ENCODE data around the gene EYS.
"Not testable (repeated sequence)": the region's sequence is repeated elsewhere in the genome, so short reads cannot be mapped to it uniquely, and the experiment has no call there.

The EYS gene

GRCh38 chr6:63750400-63750799, 1956.6 kb downstream of the EYS start:
- no peak for DNase-seq

- no peak for DNase-seq
Observed at GRCh38 chr6:63745784-63746183, 1961.2 kb downstream of the EYS start.

GRCh38 chr6:63744810-63745209, 1962.2 kb downstream of the EYS start:
- no peak for DNase-seq

GRCh38 chr6:63743691-63744090, 1963.3 kb downstream of the EYS start:
- DNase-seq: no peak

GRCh38 chr6:63742060-63742459, 1965.0 kb downstream of the EYS start:
- no peak for DNase-seq

- no peak for DNase-seq
Observed at GRCh38 chr6:63740709-63741108, 1966.3 kb downstream of the EYS start.

- no peak for DNase-seq
Observed at GRCh38 chr6:63739094-63739687, 1967.8 kb downstream of the EYS start.

- DNase-seq: not testable (repeated sequence)
Observed at GRCh38 chr6:63738190-63738589, 1968.8 kb downstream of the EYS start.

- DNase-seq: no peak
Observed at GRCh38 chr6:63734923-63735322, 1972.1 kb downstream of the EYS start.

GRCh38 chr6:63732336-63732735, 1974.7 kb downstream of the EYS start:
- no peak for DNase-seq

GRCh38 chr6:63731930-63732329, 1975.1 kb downstream of the EYS start:
- no peak for DNase-seq

GRCh38 chr6:63730311-63730710, 1976.7 kb downstream of the EYS start:
- no peak for DNase-seq

- no peak for DNase-seq
Observed at GRCh38 chr6:63724721-63725120, 1982.3 kb downstream of the EYS start.

GRCh38 chr6:63721181-63721580, 1985.8 kb downstream of the EYS start:
- DNase-seq: no peak

- DNase-seq: no peak
Observed at GRCh38 chr6:63716169-63716568, 1990.9 kb downstream of the EYS start.

GRCh38 chr6:63714091-63714490, 1992.9 kb downstream of the EYS start:
- no peak for DNase-seq

GRCh38 chr6:63713332-63713731, 1993.7 kb downstream of the EYS start:
- no peak for DNase-seq

- DNase-seq: no peak
Observed at GRCh38 chr6:63709148-63709547, 1997.9 kb downstream of the EYS start.

GRCh38 chr6:63708631-63709030, 1998.4 kb downstream of the EYS start:
- DNase-seq: no peak

- no peak for DNase-seq
Observed at GRCh38 chr6:63706630-63707029, 2000.4 kb downstream of the EYS start.

GRCh38 chr6:63705707-63706106, 2001.3 kb downstream of the EYS start:
- no peak for DNase-seq

GRCh38 chr6:63690221-63690620, 2016.8 kb downstream of the EYS start:
- DNase-seq: peak in 2 of 4 experiments; percentile 42 to 58

GRCh38 chr6:63689421-63689820, 2017.6 kb downstream of the EYS start:
- no peak for DNase-seq

- DNase-seq: peak; percentile 50 to 82 (median 70)
Observed at GRCh38 chr6:63685446-63686379, 2021.3 kb downstream of the EYS start.
